ENCODE measurements around the gene GEMIN4. TPM values are rescaled to one million over a fixed set of nuclear protein-coding genes. Genes with fewer than 3 reads are reported as not detected.

GEMIN4 gene
- total RNA-seq, 2 experiments from 2014 or later = 40.2 to 53.6 TPM

DNA sequence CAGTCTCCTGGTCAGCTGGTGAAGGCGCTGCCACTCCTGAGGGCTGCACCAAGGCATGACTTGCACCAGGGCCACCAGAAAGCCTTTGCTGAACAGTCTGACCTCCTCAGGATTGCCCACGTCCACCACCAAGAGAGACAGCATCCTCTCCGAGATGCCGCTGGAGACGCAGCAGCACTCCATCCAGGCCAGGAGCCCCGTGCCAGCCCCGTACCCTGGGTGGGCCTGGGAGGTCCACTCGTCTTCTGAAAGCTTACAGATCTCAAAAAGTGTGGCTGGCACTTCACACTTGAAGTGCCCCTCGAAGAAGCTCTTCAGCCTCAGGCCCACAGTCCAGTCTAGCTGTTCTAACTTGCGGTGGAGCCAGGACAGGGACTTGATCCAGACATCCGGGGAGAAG lies 6.7 kb downstream of the GEMIN4 start:
- no TSS peak for BruUV-seq (replicated peaks)
- TF ChIP-seq EZH2phosphoT487 (IDR thresholded peaks at IDR 0.05; ENCODE audit: borderline replicate concordance, low read depth, low read length) (no peak), CTCF (conservative IDR thresholded peaks at IDR 0.05; ENCODE audit: low read length) (no peak)
- no peak overlapping the region for H3K4me3 ChIP-seq (ENCODE audit: low read depth, low read length, poor library complexity, severe bottlenecking)
- H3K36me3 ChIP-seq (ENCODE audit: insufficient read depth, low read length) = peaks cover 95% of the 10 kb centered on the region
- H3K27ac ChIP-seq (ENCODE audit: low read depth, low read length, poor library complexity, severe bottlenecking) = no peak overlapping the region
- POLR2A ChIA-PET = no interaction called here
- H3K79me2 ChIP-seq (ENCODE audit: insufficient read depth, low read depth, low read length) = peaks cover 45% of the 10 kb centered on the region
- H3K4me2 ChIP-seq (ENCODE audit: low read length) = no peak overlapping the region
- intact Hi-C loops (cut with micrococcal nuclease; ENCODE audit: unreplicated experiment) = no loop called here
- H3K4me1 ChIP-seq (ENCODE audit: insufficient read depth, low read length, poor library complexity, severe bottlenecking) = peaks cover 10% of the 10 kb centered on the region
- H2AFZ ChIP-seq (ENCODE audit: low read length) = no peak overlapping the region
- peaks cover 14% of the 10 kb centered on the region; the same call in 1 of the 2 replicates for H4K20me1 ChIP-seq (ENCODE audit: insufficient read depth, low read length)
- no peaks in the 10 kb centered on the region for H3K9me3 ChIP-seq (ENCODE audit: low read length)
- CTCF ChIA-PET (ENCODE audit: unreplicated experiment) = no interaction called here
- no peak for DNase-seq (ENCODE audit: low spot score)
- H3K9me2 ChIP-seq (ENCODE audit: insufficient read depth, low read length) = no peaks in the 10 kb centered on the region

- no TSS peak for BruUV-seq (replicated peaks)
These were observed 7.1 kb downstream of the GEMIN4 start for GRCh38 chr17:744937-745336.

More at GRCh38 chr17:744937-745336, 7.1 kb downstream of the GEMIN4 start:
- Histone ChIP-seq H3K36me3 (ENCODE audit: insufficient read depth, low read length) (peaks cover 94% of the 10 kb centered on the region), H3K4me3 (ENCODE audit: low read depth, low read length, poor library complexity, severe bottlenecking) (no peak overlapping the region), H3K9me3 (ENCODE audit: low read length) (no peaks in the 10 kb centered on the region), H3K9me2 (ENCODE audit: insufficient read depth, low read length) (no peaks in the 10 kb centered on the region), H2AFZ (ENCODE audit: low read length) (no peak overlapping the region), H3K4me1 (ENCODE audit: insufficient read depth, low read length, poor library complexity, severe bottlenecking) (peaks cover 8% of the 10 kb centered on the region), H4K20me1 (ENCODE audit: insufficient read depth, low read length) (peaks cover 14% of the 10 kb centered on the region; the same call in 1 of the 2 replicates), H3K27ac (ENCODE audit: low read depth, low read length, poor library complexity, severe bottlenecking) (no peak overlapping the region), H3K4me2 (ENCODE audit: low read length) (no peak overlapping the region), H3K79me2 (ENCODE audit: insufficient read depth, low read depth, low read length) (peaks cover 41% of the 10 kb centered on the region)
- DNase-seq (ENCODE audit: low spot score) = no peak
- ChIA-PET CTCF (ENCODE audit: unreplicated experiment) (no interaction called here), POLR2A (no interaction called here)
- intact Hi-C loops (cut with micrococcal nuclease; ENCODE audit: unreplicated experiment) = no loop called here
- no peak for TF ChIP-seq EZH2phosphoT487 (IDR thresholded peaks at IDR 0.05; ENCODE audit: borderline replicate concordance, low read depth, low read length)
- no peak for TF ChIP-seq CTCF (conservative IDR thresholded peaks at IDR 0.05; ENCODE audit: low read length)
